ENCODE data around the gene HDAC8. TPM values are rescaled to one million over a fixed set of nuclear protein-coding genes. Genes with fewer than 3 reads are reported as not detected.

Gene HDAC8
- total and polyA plus RNA-seq, 2 donors from 2014 or later, result 32.9 to 38.4 TPM

DNA sequence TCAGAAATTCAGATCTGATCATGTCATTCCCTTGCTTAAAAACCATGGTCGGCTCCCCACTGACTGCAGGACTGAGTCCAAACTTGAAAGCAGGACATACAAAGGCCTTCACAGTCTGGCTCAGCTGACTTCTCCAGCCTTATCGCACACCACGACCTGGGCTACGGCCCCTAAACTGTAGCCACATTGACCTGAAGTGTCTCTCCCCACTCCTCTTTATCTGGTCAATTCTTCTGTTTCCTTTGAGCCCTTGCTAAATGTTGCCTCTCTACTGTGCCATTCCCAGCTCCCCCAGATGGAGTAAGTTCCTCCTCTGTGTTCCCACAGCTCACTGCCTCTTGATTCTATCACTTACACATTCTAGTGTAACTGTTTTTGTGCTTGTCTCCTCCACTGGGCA, 206.5 kb downstream of the HDAC8 start:
- intact Hi-C loops (cut with DNase I), result no loop called here
- TF ChIP-seq, protein P1, sequence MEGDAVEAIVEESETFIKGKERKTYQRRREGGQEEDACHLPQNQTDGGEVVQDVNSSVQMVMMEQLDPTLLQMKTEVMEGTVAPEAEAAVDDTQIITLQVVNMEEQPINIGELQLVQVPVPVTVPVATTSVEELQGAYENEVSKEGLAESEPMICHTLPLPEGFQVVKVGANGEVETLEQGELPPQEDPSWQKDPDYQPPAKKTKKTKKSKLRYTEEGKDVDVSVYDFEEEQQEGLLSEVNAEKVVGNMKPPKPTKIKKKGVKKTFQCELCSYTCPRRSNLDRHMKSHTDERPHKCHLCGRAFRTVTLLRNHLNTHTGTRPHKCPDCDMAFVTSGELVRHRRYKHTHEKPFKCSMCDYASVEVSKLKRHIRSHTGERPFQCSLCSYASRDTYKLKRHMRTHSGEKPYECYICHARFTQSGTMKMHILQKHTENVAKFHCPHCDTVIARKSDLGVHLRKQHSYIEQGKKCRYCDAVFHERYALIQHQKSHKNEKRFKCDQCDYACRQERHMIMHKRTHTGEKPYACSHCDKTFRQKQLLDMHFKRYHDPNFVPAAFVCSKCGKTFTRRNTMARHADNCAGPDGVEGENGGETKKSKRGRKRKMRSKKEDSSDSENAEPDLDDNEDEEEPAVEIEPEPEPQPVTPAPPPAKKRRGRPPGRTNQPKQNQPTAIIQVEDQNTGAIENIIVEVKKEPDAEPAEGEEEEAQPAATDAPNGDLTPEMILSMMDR (IDR thresholded peaks at IDR 0.05; ENCODE audit: borderline replicate concordance, extremely low read depth, insufficient read depth), result no peak
- DNase-seq (no peak), FAIRE-seq (no peak)
- H3K4me3 ChIP-seq (ENCODE audit: low read length in 3 of 3), result no peak overlapping the region
- H3K4me1 ChIP-seq (ENCODE audit: control insufficient read depth in 2 of 3, insufficient read depth in 2 of 3, low read depth in 1 of 3, low read length in 3 of 3), result no peaks in the 10 kb centered on the region
- no peak overlapping the region for H3K27ac ChIP-seq (ENCODE audit: low read depth in 2 of 2, low read length in 2 of 2)
- no peak overlapping the region for H3K9ac ChIP-seq (ENCODE audit: low read length in 3 of 3)
- no peaks in the 10 kb centered on the region for H3K9me3 ChIP-seq (ENCODE audit: control insufficient read depth in 2 of 3, insufficient read depth in 1 of 3, low read length in 3 of 3)
- no peaks in the 10 kb centered on the region for H3K36me3 ChIP-seq (ENCODE audit: control insufficient read depth in 2 of 3, insufficient read depth in 3 of 3, low read length in 3 of 3)
- H3K27me3 ChIP-seq (ENCODE audit: control insufficient read depth, insufficient read depth, low read length), result peaks cover 11% of the 10 kb centered on the region

DNA sequence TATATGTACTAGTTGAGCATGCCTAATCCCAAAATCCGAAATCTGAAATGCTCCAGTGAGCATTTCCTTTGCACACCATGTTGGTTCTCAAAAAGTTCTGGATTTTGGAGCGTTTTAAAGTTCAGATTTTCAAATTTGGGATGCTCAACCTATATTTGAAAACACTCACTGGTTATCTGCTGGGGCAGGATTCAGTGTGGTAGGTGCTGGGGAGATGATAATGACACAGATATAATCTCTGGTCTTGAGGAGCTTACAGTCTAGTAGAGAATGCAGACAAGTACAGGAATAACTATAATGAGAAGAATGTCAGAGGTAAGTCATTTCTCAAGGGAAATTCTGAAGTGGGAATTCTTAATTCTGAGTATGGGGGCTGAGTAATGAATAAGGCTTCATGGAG, 207.5 kb downstream of the HDAC8 start:
- H3K27me3 ChIP-seq (ENCODE audit: control insufficient read depth, insufficient read depth, low read length), result peaks cover 13% of the 10 kb centered on the region
- no peaks in the 10 kb centered on the region for H3K9me3 ChIP-seq (ENCODE audit: control insufficient read depth in 2 of 3, insufficient read depth in 1 of 3, low read length in 3 of 3)
- H3K27ac ChIP-seq (ENCODE audit: low read depth in 2 of 2, low read length in 2 of 2), result no peak overlapping the region
- H3K36me3 ChIP-seq (ENCODE audit: control insufficient read depth in 2 of 3, insufficient read depth in 3 of 3, low read length in 3 of 3), result no peaks in the 10 kb centered on the region
- no peak overlapping the region for H3K9ac ChIP-seq (ENCODE audit: low read length in 3 of 3)
- intact Hi-C loops (cut with DNase I), result no loop called here
- no peak overlapping the region for H3K4me3 ChIP-seq (ENCODE audit: low read length in 3 of 3)
- no peaks in the 10 kb centered on the region for H3K4me1 ChIP-seq (ENCODE audit: control insufficient read depth in 2 of 3, insufficient read depth in 2 of 3, low read depth in 1 of 3, low read length in 3 of 3)
- TF ChIP-seq, protein P1 (IDR thresholded peaks at IDR 0.05; ENCODE audit: borderline replicate concordance, extremely low read depth, insufficient read depth), result no peak
- FAIRE-seq (no peak), DNase-seq (no peak)

DNA sequence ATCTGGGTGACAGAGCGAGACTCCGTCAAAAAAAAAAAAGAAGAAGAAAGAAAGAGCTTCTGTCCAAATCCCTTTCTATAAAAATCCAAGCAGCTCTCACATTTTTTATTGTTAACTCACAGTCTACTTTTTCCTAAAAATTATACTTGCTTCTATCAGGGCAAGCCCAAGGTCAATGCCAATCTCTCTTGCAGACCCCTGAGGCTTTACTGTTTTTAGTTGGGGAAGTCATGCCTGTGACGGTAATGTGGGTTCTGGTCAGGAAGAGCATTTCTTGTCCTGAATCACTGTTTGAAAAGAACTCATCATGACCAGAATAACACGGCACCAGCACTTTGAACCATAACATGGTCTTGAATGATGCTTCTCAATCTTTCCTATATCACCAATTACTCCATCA, 212.3 kb downstream of the HDAC8 start:
- DNase-seq (no peak), FAIRE-seq (no peak)
- H3K4me1 ChIP-seq (ENCODE audit: control insufficient read depth in 2 of 3, insufficient read depth in 2 of 3, low read depth in 1 of 3, low read length in 3 of 3), result no peaks in the 10 kb centered on the region
- intact Hi-C loops (cut with DNase I), result no loop called here
- H3K36me3 ChIP-seq (ENCODE audit: control insufficient read depth in 2 of 3, insufficient read depth in 3 of 3, low read length in 3 of 3), result no peaks in the 10 kb centered on the region
- no peak overlapping the region for H3K27ac ChIP-seq (ENCODE audit: low read depth in 2 of 2, low read length in 2 of 2)
- no peak overlapping the region for H3K9ac ChIP-seq (ENCODE audit: low read length in 3 of 3)
- H3K4me3 ChIP-seq (ENCODE audit: low read length in 3 of 3), result no peak overlapping the region
- TF ChIP-seq, protein P1 (IDR thresholded peaks at IDR 0.05; ENCODE audit: borderline replicate concordance, extremely low read depth, insufficient read depth), result no peak
- H3K9me3 ChIP-seq (ENCODE audit: control insufficient read depth in 2 of 3, insufficient read depth in 1 of 3, low read length in 3 of 3), result no peaks in the 10 kb centered on the region
- H3K27me3 ChIP-seq (ENCODE audit: control insufficient read depth, insufficient read depth, low read length), result peaks cover 12% of the 10 kb centered on the region

DNA sequence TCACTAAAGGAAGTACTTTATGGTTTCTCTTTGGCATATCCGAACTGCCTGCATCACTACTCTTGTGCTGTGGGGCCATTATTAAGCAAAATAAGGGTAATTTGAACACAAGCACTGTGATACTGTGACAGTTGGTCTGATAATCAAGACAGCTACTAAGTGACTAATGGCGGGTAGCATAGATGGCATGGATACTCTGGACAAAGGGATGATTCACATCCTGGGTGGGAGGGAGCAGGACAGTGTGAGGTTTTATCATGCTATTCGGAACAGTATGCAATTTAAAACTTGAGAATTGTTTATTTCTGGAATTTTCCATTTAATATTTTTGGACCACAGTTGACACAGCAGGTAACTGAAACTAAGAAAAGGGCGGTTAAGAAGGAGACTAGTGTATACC, 214.3 kb downstream of the HDAC8 start:
- TF ChIP-seq, protein P1 (IDR thresholded peaks at IDR 0.05; ENCODE audit: borderline replicate concordance, extremely low read depth, insufficient read depth), result no peak
- peaks cover 8% of the 10 kb centered on the region for H3K27me3 ChIP-seq (ENCODE audit: control insufficient read depth, insufficient read depth, low read length)
- no peak for DNase-seq
- no peak overlapping the region for H3K27ac ChIP-seq (ENCODE audit: low read depth in 2 of 2, low read length in 2 of 2)
- no peaks in the 10 kb centered on the region for H3K9me3 ChIP-seq (ENCODE audit: control insufficient read depth in 2 of 3, insufficient read depth in 1 of 3, low read length in 3 of 3)
- no peak overlapping the region for H3K9ac ChIP-seq (ENCODE audit: low read length in 3 of 3)
- FAIRE-seq, result no peak
- H3K4me3 ChIP-seq (ENCODE audit: low read length in 3 of 3), result no peak overlapping the region
- no peaks in the 10 kb centered on the region for H3K36me3 ChIP-seq (ENCODE audit: control insufficient read depth in 2 of 3, insufficient read depth in 3 of 3, low read length in 3 of 3)
- intact Hi-C loops (cut with DNase I), result no loop called here
- H3K4me1 ChIP-seq (ENCODE audit: control insufficient read depth in 2 of 3, insufficient read depth in 2 of 3, low read depth in 1 of 3, low read length in 3 of 3), result no peaks in the 10 kb centered on the region
